Measurements from ENCODE around the gene CADM1.

Gene CADM1

GRCh38 chr11:115418626-115419025 is 85.6 kb downstream of the CADM1 start:
- peak overlapping the region; percentile 38; the same call in 1 of the 2 replicates for H3K27ac ChIP-seq (ENCODE audit: low read length)
- peak overlapping the region; percentile 78 for H3K4me2 ChIP-seq (ENCODE audit: low read length)
- H2AFZ ChIP-seq (ENCODE audit: low read depth, low read length) = no peak overlapping the region
- peaks cover 52% of the 10 kb centered on the region for H3K4me1 ChIP-seq (ENCODE audit: low read length)
- no peaks in the 10 kb centered on the region for H3K9me3 ChIP-seq (ENCODE audit: insufficient read depth, low read length)
- 0 out of 2 replicates have a peak overlapping the region, but pooled peaks have one; percentile 21 for H3K9ac ChIP-seq (ENCODE audit: low read length)
- TF ChIP-seq, protein P1, sequence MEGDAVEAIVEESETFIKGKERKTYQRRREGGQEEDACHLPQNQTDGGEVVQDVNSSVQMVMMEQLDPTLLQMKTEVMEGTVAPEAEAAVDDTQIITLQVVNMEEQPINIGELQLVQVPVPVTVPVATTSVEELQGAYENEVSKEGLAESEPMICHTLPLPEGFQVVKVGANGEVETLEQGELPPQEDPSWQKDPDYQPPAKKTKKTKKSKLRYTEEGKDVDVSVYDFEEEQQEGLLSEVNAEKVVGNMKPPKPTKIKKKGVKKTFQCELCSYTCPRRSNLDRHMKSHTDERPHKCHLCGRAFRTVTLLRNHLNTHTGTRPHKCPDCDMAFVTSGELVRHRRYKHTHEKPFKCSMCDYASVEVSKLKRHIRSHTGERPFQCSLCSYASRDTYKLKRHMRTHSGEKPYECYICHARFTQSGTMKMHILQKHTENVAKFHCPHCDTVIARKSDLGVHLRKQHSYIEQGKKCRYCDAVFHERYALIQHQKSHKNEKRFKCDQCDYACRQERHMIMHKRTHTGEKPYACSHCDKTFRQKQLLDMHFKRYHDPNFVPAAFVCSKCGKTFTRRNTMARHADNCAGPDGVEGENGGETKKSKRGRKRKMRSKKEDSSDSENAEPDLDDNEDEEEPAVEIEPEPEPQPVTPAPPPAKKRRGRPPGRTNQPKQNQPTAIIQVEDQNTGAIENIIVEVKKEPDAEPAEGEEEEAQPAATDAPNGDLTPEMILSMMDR (IDR thresholded peaks at IDR 0.05; ENCODE audit: low read depth, low read length) = no peak
- no peak for TF ChIP-seq EZH2phosphoT487 (IDR thresholded peaks at IDR 0.05; ENCODE audit: low read depth)
- H3K27me3 ChIP-seq (ENCODE audit: low read depth, low read length) = peaks cover 19% of the 10 kb centered on the region; the same call in 1 of the 2 replicates
- no peaks in the 10 kb centered on the region for H4K20me1 ChIP-seq (ENCODE audit: insufficient read depth, low read length)
- H3K4me3 ChIP-seq (ENCODE audit: low read length) = peak overlapping the region; percentile 70
- H3K79me2 ChIP-seq (ENCODE audit: low read length) = no peaks in the 10 kb centered on the region
- no peaks in the 10 kb centered on the region for H3K36me3 ChIP-seq (replicated peaks; ENCODE audit: low read depth, low read length)

DNA sequence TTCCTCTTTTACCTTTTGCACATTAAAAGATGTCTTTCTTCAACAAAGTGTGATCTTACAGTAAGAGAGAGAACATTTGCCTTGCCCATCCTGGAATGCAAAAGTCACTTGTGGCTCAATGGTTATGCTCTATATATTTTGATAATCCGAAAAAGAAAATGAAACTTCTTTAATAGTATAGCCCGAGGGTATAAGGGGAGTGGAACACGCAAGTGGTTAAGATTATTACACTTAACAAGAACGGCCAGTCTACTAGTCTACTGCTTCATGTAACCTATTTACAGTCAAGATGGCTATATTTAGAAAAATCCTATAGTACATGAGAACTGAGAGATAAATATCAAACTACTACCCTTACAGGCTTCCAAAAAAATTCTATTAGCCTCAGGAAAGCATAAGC is 86.1 kb downstream of the CADM1 start:
- Histone ChIP-seq H3K27ac (ENCODE audit: low read length) (peak overlapping the region; percentile 38), H3K36me3 (replicated peaks; ENCODE audit: low read depth, low read length) (no peaks in the 10 kb centered on the region), H3K4me1 (ENCODE audit: low read length) (peaks cover 52% of the 10 kb centered on the region), H2AFZ (ENCODE audit: low read depth, low read length) (peak overlapping the region; percentile 49; the same call in 1 of the 2 replicates), H3K27me3 (ENCODE audit: low read depth, low read length) (0 out of 2 replicates have a peak, but pooled peaks cover 18% of the 10 kb centered on the region), H3K9ac (ENCODE audit: low read length) (peak overlapping the region; percentile 21), H4K20me1 (ENCODE audit: insufficient read depth, low read length) (no peaks in the 10 kb centered on the region), H3K9me3 (ENCODE audit: insufficient read depth, low read length) (no peaks in the 10 kb centered on the region), H3K4me2 (ENCODE audit: low read length) (peak overlapping the region; percentile 78), H3K79me2 (ENCODE audit: low read length) (no peaks in the 10 kb centered on the region), H3K4me3 (ENCODE audit: low read length) (peak overlapping the region; percentile 70)
- TF ChIP-seq EZH2phosphoT487 (IDR thresholded peaks at IDR 0.05; ENCODE audit: low read depth) = no peak
- TF ChIP-seq, protein P1 (IDR thresholded peaks at IDR 0.05; ENCODE audit: low read depth, low read length) = no peak

DNA sequence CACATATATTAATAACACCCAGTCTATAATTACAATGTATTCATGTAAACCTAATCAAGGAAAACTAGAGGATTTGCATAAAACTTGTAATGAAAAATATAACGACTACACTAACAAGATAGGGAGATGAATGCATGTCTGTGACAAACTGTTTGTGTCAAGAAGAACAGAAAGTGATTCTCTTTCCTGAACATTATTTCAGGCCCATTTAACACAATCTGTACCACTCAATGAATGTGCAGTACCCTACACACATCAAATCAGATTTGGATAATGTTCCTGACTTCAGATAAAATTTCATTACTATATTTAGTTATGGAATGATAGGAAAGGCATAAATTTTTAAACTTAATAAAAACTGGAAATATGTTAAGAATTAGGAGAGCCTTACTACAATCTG is 93.1 kb downstream of the CADM1 start:
- no peaks in the 10 kb centered on the region for H3K36me3 ChIP-seq (replicated peaks; ENCODE audit: low read depth, low read length)
- H4K20me1 ChIP-seq (ENCODE audit: insufficient read depth, low read length) = no peaks in the 10 kb centered on the region
- H2AFZ ChIP-seq (ENCODE audit: low read depth, low read length) = no peak overlapping the region
- H3K4me3 ChIP-seq (ENCODE audit: low read length) = no peak overlapping the region
- TF ChIP-seq, protein P1 (IDR thresholded peaks at IDR 0.05; ENCODE audit: low read depth, low read length) = no peak
- no peak overlapping the region for H3K9ac ChIP-seq (ENCODE audit: low read length)
- H3K4me2 ChIP-seq (ENCODE audit: low read length) = no peak overlapping the region
- H3K9me3 ChIP-seq (ENCODE audit: insufficient read depth, low read length) = no peaks in the 10 kb centered on the region
- H3K27me3 ChIP-seq (ENCODE audit: low read depth, low read length) = peaks cover 5% of the 10 kb centered on the region; the same call in 1 of the 2 replicates
- no peak overlapping the region for H3K27ac ChIP-seq (ENCODE audit: low read length)
- peaks cover 17% of the 10 kb centered on the region for H3K4me1 ChIP-seq (ENCODE audit: low read length)
- no peaks in the 10 kb centered on the region for H3K79me2 ChIP-seq (ENCODE audit: low read length)

DNA sequence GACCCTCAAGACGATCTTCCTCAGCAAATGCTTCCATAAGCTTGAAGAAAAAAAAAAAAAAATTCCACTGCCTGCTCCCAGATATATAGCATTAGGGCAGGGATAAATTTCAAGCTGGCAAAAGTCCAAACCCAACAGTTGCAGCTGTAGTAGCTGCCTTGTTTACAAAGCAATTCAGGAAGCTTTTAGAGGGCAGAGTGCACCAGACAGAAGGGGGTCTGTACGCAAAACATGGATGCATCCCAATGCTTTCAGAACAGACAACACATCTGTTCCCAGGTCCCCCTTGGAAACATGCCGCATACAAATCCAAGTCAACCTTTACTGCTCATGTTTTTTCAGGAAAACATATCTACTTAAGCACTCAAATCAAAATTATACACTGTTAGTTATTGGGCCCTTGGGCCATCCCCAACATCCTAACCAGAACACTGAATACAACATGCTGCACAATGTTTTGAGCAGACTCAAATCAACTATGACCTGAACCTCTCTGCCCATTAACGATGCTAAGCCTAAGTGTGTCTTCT is 94.5 kb downstream of the CADM1 start:
- H3K9ac ChIP-seq (ENCODE audit: low read length) = no peak overlapping the region
- no peak overlapping the region for H3K4me2 ChIP-seq (ENCODE audit: low read length)
- no peaks in the 10 kb centered on the region for H3K9me3 ChIP-seq (ENCODE audit: insufficient read depth, low read length)

More for the DNA sequence above, 94.5 kb downstream of the CADM1 start:
- H3K27ac ChIP-seq (ENCODE audit: low read length) = no peak overlapping the region
- TF ChIP-seq EZH2phosphoT487 (IDR thresholded peaks at IDR 0.05; ENCODE audit: low read depth) = no peak
- TF ChIP-seq, protein P1 (IDR thresholded peaks at IDR 0.05; ENCODE audit: low read depth, low read length) = no peak
- H4K20me1 ChIP-seq (ENCODE audit: insufficient read depth, low read length) = no peaks in the 10 kb centered on the region
- H3K79me2 ChIP-seq (ENCODE audit: low read length) = no peaks in the 10 kb centered on the region
- H3K4me3 ChIP-seq (ENCODE audit: low read length) = no peak overlapping the region
- peaks cover 5% of the 10 kb centered on the region; the same call in 1 of the 2 replicates for H3K27me3 ChIP-seq (ENCODE audit: low read depth, low read length)
- H3K36me3 ChIP-seq (replicated peaks; ENCODE audit: low read depth, low read length) = no peaks in the 10 kb centered on the region
- H2AFZ ChIP-seq (ENCODE audit: low read depth, low read length) = no peak overlapping the region
- peaks cover 16% of the 10 kb centered on the region for H3K4me1 ChIP-seq (ENCODE audit: low read length)

Measured in OCI-LY3 (cell line).